ENCODE data around the gene DAAM2. TPM values are rescaled to one million over a fixed set of nuclear protein-coding genes. Genes with fewer than 3 reads are reported as not detected.
A peak's percentile ranks its signal among the peaks of the same experiment; 100 is the strongest.

Gene DAAM2
- total RNA-seq, 2 donors from 2014 or later: 10.1 to 12.2 TPM

DNA sequence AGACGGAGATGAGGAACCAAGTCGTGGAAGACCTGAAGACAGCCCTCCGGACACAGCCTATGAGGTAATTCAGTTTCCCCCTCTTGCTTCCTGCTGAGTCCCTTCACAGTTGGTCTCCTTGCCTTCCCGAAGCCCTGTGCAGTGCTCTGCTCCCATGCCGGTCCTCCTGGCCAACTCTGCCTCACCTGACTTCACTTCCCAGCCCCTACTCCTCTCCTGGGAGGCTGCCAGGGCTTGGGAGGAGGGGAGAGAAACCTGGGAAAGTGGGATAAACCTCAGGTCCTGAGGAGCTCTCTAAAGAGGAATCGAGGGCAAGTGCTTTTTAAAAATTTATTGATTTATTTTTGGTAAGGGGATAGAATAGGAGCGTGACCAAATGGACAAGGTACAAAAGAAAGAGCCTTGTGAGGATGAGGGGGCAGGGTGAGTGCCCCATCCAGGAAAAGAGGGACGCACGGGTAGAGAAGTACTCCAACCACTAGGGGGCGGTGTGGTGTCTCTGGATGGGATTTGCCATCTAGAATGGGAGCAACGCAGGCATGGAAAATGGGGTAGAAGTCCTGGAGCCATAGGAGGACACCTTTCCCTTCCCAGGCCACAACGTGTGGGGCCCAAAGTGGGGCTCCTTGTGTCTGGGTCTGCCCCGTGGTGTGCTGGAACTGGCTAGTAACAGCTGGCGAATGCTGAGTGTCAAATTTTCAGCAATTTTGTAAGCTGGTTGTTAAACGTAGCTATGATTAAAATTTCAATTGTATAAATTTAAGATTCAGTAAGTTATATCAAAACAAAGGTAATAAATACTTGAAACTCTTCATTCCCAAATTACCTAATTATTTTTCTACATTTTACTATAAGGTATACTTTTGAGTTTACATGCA is 73.1 kb downstream of the DAAM2 start:
- Histone ChIP-seq H3K27ac (no peak overlapping the region), H3K36me3 (replicated peaks in 1 of 2; ENCODE audit: insufficient read depth in 1 of 2, low read depth in 2 of 2) (no peaks in the 10 kb centered on the region), H3K9me3 (no peaks in the 10 kb centered on the region), H3K4me3 (no peak overlapping the region), H3K27me3 (no peaks in the 10 kb centered on the region), H3K4me1 (no peaks in the 10 kb centered on the region)
- 55 to 62% methylated on average over 15 of the region's 15 CpGs for WGBS, 2 donors
- intact Hi-C loops (cut with DNase I): no loop called here
- peak; percentile 66 to 79 (median 75) for DNase-seq
- no peak for TF ChIP-seq POLR2A (IDR thresholded peaks at IDR 0.05)
- TF ChIP-seq, protein P1, sequence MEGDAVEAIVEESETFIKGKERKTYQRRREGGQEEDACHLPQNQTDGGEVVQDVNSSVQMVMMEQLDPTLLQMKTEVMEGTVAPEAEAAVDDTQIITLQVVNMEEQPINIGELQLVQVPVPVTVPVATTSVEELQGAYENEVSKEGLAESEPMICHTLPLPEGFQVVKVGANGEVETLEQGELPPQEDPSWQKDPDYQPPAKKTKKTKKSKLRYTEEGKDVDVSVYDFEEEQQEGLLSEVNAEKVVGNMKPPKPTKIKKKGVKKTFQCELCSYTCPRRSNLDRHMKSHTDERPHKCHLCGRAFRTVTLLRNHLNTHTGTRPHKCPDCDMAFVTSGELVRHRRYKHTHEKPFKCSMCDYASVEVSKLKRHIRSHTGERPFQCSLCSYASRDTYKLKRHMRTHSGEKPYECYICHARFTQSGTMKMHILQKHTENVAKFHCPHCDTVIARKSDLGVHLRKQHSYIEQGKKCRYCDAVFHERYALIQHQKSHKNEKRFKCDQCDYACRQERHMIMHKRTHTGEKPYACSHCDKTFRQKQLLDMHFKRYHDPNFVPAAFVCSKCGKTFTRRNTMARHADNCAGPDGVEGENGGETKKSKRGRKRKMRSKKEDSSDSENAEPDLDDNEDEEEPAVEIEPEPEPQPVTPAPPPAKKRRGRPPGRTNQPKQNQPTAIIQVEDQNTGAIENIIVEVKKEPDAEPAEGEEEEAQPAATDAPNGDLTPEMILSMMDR (IDR thresholded peaks at IDR 0.05): peak; percentile 26 to 63 (median 58)
- ATAC-seq: peak; percentile 59

DNA sequence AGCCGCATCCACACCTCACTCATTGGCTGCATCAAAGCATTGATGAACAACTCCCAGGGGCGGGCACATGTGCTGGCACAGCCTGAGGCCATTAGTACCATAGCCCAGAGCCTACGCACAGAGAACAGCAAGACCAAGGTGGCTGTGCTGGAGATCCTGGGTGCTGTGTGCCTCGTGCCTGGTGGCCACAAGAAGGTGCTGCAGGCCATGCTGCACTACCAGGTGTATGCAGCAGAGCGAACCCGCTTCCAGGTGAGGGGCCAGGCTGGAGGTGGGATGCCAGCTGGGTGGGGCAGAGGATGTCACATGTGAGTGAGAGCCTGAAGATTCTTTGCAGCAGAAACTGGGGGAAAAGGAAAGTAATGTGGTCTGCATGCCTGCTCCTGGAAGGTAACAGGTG is 75.4 kb downstream of the DAAM2 start:
- Histone ChIP-seq H3K4me3 (no peak overlapping the region), H3K9me3 (no peaks in the 10 kb centered on the region), H3K27me3 (no peaks in the 10 kb centered on the region), H3K4me1 (no peaks in the 10 kb centered on the region), H3K36me3 (replicated peaks in 1 of 2; ENCODE audit: insufficient read depth in 1 of 2, low read depth in 2 of 2) (no peaks in the 10 kb centered on the region), H3K27ac (no peak overlapping the region)
- ATAC-seq: no peak
- TF ChIP-seq POLR2A (IDR thresholded peaks at IDR 0.05): no peak
- TF ChIP-seq, protein P1 (IDR thresholded peaks at IDR 0.05): no peak
- WGBS, 2 donors: 76 to 93% methylated on average over 4 to 6 of the region's 6 CpGs
- no peak for DNase-seq
- intact Hi-C loops (cut with DNase I): no loop called here

DNA sequence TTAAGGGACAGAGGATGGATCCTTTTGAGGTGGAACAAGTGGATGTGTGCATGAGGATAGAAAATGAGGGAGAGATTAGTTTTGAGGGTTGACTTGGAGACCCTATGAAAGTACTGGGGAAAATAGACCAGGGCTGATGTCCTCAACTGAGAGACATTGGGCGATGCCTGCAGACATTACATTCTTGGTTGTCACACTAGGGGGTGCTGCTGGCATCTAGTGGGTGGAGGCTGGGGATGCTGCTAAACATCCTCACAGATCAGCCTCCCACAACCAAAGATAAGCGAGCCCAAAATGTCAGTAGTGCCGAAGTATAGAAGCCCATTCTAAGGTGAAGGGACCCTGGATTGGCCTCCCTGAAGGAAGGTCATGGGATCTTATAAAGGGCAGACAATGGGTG is 78.8 kb downstream of the DAAM2 start:
- WGBS, 2 donors: 96 to 100% methylated on average over 2 to 3 of the region's 3 CpGs
- Histone ChIP-seq H3K36me3 (replicated peaks in 1 of 2; ENCODE audit: insufficient read depth in 1 of 2, low read depth in 2 of 2) (no peaks in the 10 kb centered on the region), H3K27me3 (no peaks in the 10 kb centered on the region), H3K4me3 (no peak overlapping the region), H3K4me1 (no peaks in the 10 kb centered on the region), H3K27ac (no peak overlapping the region), H3K9me3 (no peaks in the 10 kb centered on the region)
- no peak for DNase-seq
- intact Hi-C loops (cut with DNase I): no loop called here
- TF ChIP-seq, protein P1 (IDR thresholded peaks at IDR 0.05): no peak
- no peak for TF ChIP-seq POLR2A (IDR thresholded peaks at IDR 0.05)
- no peak for ATAC-seq

DNA sequence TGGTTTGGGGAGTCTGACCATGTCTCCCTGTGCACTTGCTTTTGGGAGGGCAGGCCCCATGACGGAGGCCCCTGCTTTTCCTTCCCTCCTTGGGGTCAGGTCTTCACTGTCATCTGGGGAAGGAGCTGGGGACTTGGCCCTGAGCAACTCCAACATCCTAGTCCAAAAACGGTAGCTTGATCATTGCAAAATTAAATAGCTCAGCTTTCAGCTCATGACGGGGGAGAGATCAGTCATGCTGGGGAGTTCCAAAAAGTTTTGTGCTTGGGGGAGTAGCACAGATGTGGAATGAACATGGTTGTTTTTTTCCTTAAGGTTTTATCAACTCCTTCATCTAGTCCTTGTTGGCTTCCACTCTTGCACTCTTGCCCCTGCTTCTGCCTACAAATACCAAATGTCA is 81.3 kb downstream of the DAAM2 start:
- intact Hi-C loops (cut with DNase I): no loop called here
- no peaks in the 10 kb centered on the region for H3K27me3 ChIP-seq
- H3K27ac ChIP-seq: no peak overlapping the region
- DNase-seq (no peak), ATAC-seq (no peak)
- no peaks in the 10 kb centered on the region for H3K36me3 ChIP-seq (replicated peaks in 1 of 2; ENCODE audit: insufficient read depth in 1 of 2, low read depth in 2 of 2)
- TF ChIP-seq POLR2A (IDR thresholded peaks at IDR 0.05): no peak
- TF ChIP-seq, protein P1 (IDR thresholded peaks at IDR 0.05): no peak
- no peaks in the 10 kb centered on the region for H3K9me3 ChIP-seq
- WGBS, 2 donors: 84 to 88% methylated on average over 3 of the region's 3 CpGs
- no peaks in the 10 kb centered on the region for H3K4me1 ChIP-seq
- H3K4me3 ChIP-seq: no peak overlapping the region

DNA sequence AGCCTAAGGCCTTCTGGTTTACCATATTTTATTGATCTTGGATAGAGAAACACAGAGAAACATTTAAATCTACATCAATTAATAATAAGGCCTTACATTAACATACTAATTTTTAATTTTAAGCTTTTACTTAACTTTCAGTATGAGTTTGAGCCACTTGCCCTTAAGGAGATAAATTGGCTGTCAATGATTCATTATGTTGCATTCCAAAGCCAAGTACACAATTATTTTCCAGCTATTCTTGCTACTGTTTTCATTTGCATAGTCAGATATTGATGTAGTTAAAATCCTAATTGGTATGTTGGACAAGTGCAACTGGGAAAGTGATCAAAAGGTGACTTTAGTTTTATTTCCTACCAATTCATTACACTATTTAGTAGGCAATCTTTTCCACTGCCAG is 83.9 kb downstream of the DAAM2 start:
- TF ChIP-seq, protein P1 (IDR thresholded peaks at IDR 0.05): no peak
- no peak for TF ChIP-seq POLR2A (IDR thresholded peaks at IDR 0.05)
- no peak for DNase-seq
- Histone ChIP-seq H3K9me3 (no peaks in the 10 kb centered on the region), H3K4me3 (no peak overlapping the region), H3K27me3 (no peaks in the 10 kb centered on the region), H3K36me3 (replicated peaks in 1 of 2; ENCODE audit: insufficient read depth in 1 of 2, low read depth in 2 of 2) (no peaks in the 10 kb centered on the region), H3K27ac (no peak overlapping the region), H3K4me1 (peaks cover 10% of the 10 kb centered on the region)
- intact Hi-C loops (cut with DNase I): no loop called here
- no peak for ATAC-seq

Data from body of pancreas (tissue), 4 donors.